DOHH2 (cell line): ENCODE data around the gene KDM1B.

Experiments used
- H3F3A ChIP-seq: fragments of 200-600 bp; sonication (generic), shearing (Covaris generic); 2 replicates; pipeline ENCODE4 v1.6.0; 2016; ENCODE audit warnings: antibody characterized with exemption, mild to moderate bottlenecking; ENCODE audit not compliant: control insufficient read depth, insufficient read depth
- H3K27ac ChIP-seq: fragments of 200-600 bp; sonication (generic); 2 replicates; pipeline ENCODE4 v1.5.1; 2014; ENCODE audit warnings: low read depth, mild to moderate bottlenecking, low read length, moderate library complexity
- H3K27me3 ChIP-seq: fragments of 200-600 bp; sonication (generic); 2 replicates; pipeline ENCODE4 v1.6.1; 2014; ENCODE audit warnings: mild to moderate bottlenecking, low read length, mixed read lengths; ENCODE audit not compliant: control insufficient read depth
- H3K36me3 ChIP-seq: fragments of 200-600 bp; sonication (generic); 2 replicates; pipeline ENCODE4 v1.6.1; 2014; ENCODE audit warnings: mild to moderate bottlenecking, low read length, moderate library complexity, mixed read lengths; ENCODE audit not compliant: control insufficient read depth
- H3K4me1 ChIP-seq: fragments of 200-600 bp; sonication (generic); 2 replicates; pipeline ENCODE4 v1.6.1; 2014; ENCODE audit warnings: mild to moderate bottlenecking, low read length, mixed read lengths; ENCODE audit not compliant: control insufficient read depth
- H3K4me2 ChIP-seq: fragments of 200-600 bp; sonication (generic); 2 replicates; pipeline ENCODE4 v1.6.0; 2014; ENCODE audit warnings: mild to moderate bottlenecking, low read length, moderate library complexity
- H3K4me3 ChIP-seq: fragments of 200-600 bp; sonication (generic); 2 replicates; pipeline ENCODE4 v1.5.1; 2014; ENCODE audit warnings: mild to moderate bottlenecking, low read length, mixed read lengths
- H3K79me2 ChIP-seq: fragments of 200-600 bp; sonication (generic); 2 replicates; pipeline ENCODE4 v1.6.1; 2014; ENCODE audit warnings: mild to moderate bottlenecking, low read length, mixed read lengths; ENCODE audit not compliant: control insufficient read depth
- H3K9me2 ChIP-seq: fragments of 200-600 bp; sonication (generic); replicated peaks from 2 replicates; pipeline ENCODE4 v1.6.1; 2014; ENCODE audit warnings: mild to moderate bottlenecking, low read length, mixed read lengths; ENCODE audit not compliant: control insufficient read depth
- H3K9me3 ChIP-seq: fragments of 200-600 bp; sonication (generic); 2 replicates; pipeline ENCODE4 v1.6.1; 2014; ENCODE audit warnings: antibody characterized with exemption, low read length, mixed read lengths; ENCODE audit not compliant: control insufficient read depth, insufficient read depth
- H4K20me1 ChIP-seq: fragments of 200-600 bp; sonication (generic); 2 replicates; pipeline ENCODE4 v1.6.0; 2014; ENCODE audit warnings: low read depth, mild to moderate bottlenecking, antibody characterized with exemption, low read length, moderate library complexity; ENCODE audit not compliant: control insufficient read depth, insufficient read depth
- CTCF ChIP-seq: fragments of 200-600 bp; sonication (generic); IDR thresholded peaks from one replicate; pipeline ENCODE4 v1.5.1; 2014; ENCODE audit warnings: antibody characterized with exemption, mild to moderate bottlenecking, low read depth, low read length; ENCODE audit not compliant: poor library complexity, severe bottlenecking
- EZH2phosphoT487 ChIP-seq: fragments of 200-600 bp; sonication (generic); IDR thresholded peaks from 2 replicates; pipeline ENCODE4 v1.6.1; 2017; ENCODE audit warnings: borderline replicate concordance, mild to moderate bottlenecking, antibody characterized with exemption, low read length, moderate library complexity, mixed read lengths

KDM1B gene, protein sequence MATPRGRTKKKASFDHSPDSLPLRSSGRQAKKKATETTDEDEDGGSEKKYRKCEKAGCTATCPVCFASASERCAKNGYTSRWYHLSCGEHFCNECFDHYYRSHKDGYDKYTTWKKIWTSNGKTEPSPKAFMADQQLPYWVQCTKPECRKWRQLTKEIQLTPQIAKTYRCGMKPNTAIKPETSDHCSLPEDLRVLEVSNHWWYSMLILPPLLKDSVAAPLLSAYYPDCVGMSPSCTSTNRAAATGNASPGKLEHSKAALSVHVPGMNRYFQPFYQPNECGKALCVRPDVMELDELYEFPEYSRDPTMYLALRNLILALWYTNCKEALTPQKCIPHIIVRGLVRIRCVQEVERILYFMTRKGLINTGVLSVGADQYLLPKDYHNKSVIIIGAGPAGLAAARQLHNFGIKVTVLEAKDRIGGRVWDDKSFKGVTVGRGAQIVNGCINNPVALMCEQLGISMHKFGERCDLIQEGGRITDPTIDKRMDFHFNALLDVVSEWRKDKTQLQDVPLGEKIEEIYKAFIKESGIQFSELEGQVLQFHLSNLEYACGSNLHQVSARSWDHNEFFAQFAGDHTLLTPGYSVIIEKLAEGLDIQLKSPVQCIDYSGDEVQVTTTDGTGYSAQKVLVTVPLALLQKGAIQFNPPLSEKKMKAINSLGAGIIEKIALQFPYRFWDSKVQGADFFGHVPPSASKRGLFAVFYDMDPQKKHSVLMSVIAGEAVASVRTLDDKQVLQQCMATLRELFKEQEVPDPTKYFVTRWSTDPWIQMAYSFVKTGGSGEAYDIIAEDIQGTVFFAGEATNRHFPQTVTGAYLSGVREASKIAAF

GRCh38 chr6:18155150-18155863, at the start of gene KDM1B:
Gene KDM1B, plus strand, starts transcription at chr6:18155422. Its CDS starts 4,474 bp downstream, at chr6:18159896.
- H4K20me1 ChIP-seq, result no peaks in the 10 kb centered on the region
- peak within 1 kb of the TSS; percentile 47 for H3K27ac ChIP-seq
- H3K36me3 ChIP-seq, result peaks cover 6% of the 10 kb centered on the region
- TF ChIP-seq CTCF (no peak), EZH2phosphoT487 (no peak)
- H3K79me2 ChIP-seq, result no peaks in the 10 kb centered on the region
- H3K9me2 ChIP-seq, result no peaks in the 10 kb centered on the region
- peak within 1 kb of the TSS; percentile 89 for H3K4me2 ChIP-seq
- peaks cover 10% of the 10 kb centered on the region for H3F3A ChIP-seq
- no peaks in the 10 kb centered on the region for H3K9me3 ChIP-seq
- H3K4me3 ChIP-seq, result peak within 1 kb of the TSS; percentile 95
- peaks cover 23% of the 10 kb centered on the region for H3K4me1 ChIP-seq
- no peaks in the 10 kb centered on the region for H3K27me3 ChIP-seq

GRCh38 chr6:18107061-18107460, 48.2 kb upstream of the KDM1B start:
- H3K79me2 ChIP-seq, result no peaks in the 10 kb centered on the region

GRCh38 chr6:18110162-18110561, 45.1 kb upstream of the KDM1B start:
- H3K9me3 ChIP-seq, result no peaks in the 10 kb centered on the region
- H3K9me2 ChIP-seq, result no peaks in the 10 kb centered on the region
- H4K20me1 ChIP-seq, result no peaks in the 10 kb centered on the region
- H3K4me2 ChIP-seq, result no peak overlapping the region
- no peaks in the 10 kb centered on the region for H3F3A ChIP-seq
- H3K4me1 ChIP-seq, result no peaks in the 10 kb centered on the region
- H3K79me2 ChIP-seq, result no peaks in the 10 kb centered on the region
- no peaks in the 10 kb centered on the region for H3K36me3 ChIP-seq
- no peak overlapping the region for H3K4me3 ChIP-seq
- H3K27me3 ChIP-seq, result no peaks in the 10 kb centered on the region
- no peak for TF ChIP-seq CTCF
- TF ChIP-seq EZH2phosphoT487, result no peak
- H3K27ac ChIP-seq, result no peak overlapping the region

More at GRCh38 chr6:18107061-18107460, 48.2 kb upstream of the KDM1B start:
- no peak overlapping the region for H3K4me2 ChIP-seq
- H3K27me3 ChIP-seq, result no peaks in the 10 kb centered on the region
- no peaks in the 10 kb centered on the region for H3K36me3 ChIP-seq
- H3K4me3 ChIP-seq, result no peak overlapping the region
- H3F3A ChIP-seq, result no peaks in the 10 kb centered on the region
- H3K9me3 ChIP-seq, result no peaks in the 10 kb centered on the region
- H3K27ac ChIP-seq, result no peak overlapping the region
- H3K4me1 ChIP-seq, result no peaks in the 10 kb centered on the region
- TF ChIP-seq EZH2phosphoT487 (no peak), CTCF (no peak)
- no peaks in the 10 kb centered on the region for H4K20me1 ChIP-seq
- H3K9me2 ChIP-seq, result no peaks in the 10 kb centered on the region; the same call in 1 of the 2 replicates
